Body of pancreas (tissue), 4 donors: ENCODE results near the gene TACO1.

ENCODE experiments used
- CTCF ChIP-seq, 7 experiments: fragments of 450-650 bp in 4 of 7; fragments of 200-600 bp in 3 of 7; sonication (generic) in 3 of 7; IDR thresholded peaks; one replicate each; pipeline ENCODE4 v1.5.1; 2016 to 2019; ENCODE audit warnings: antibody characterized with exemption in 7 of 7
- POLR2A ChIP-seq, 3 donors: fragments of 450-650 bp; IDR thresholded peaks; one replicate each; pipeline ENCODE4 v1.6.1; 2016; ENCODE audit warnings: antibody characterized with exemption in 3 of 3, mild to moderate bottlenecking in 2 of 3

GRCh38 chr17:63645775-63646487, 45.2 kb downstream of the TACO1 start:
- TF ChIP-seq CTCF (IDR thresholded peaks at IDR 0.05), result no peak
- TF ChIP-seq POLR2A (IDR thresholded peaks at IDR 0.05), result no peak
